HPDE6-E6E7 (cell line): ENCODE measurements around the gene CMAS.
"Not testable (repeated sequence)": the region's sequence is repeated elsewhere in the genome, so short reads cannot be mapped to it uniquely, and the experiment has no call there.

Experiments used
- DNase-seq: peaks from one replicate; pipeline ENCODE4 v3.0.0; 2011; ENCODE audit warnings: missing footprints; ENCODE audit errors: extremely low spot score

The CMAS gene

GRCh38 chr12:22046090-22046967 lies at the start of gene CMAS:
Gene CMAS, plus strand, starts transcription at chr12:22046218. Its CDS starts 86 bp downstream, at chr12:22046304.
- DNase-seq, result peak; percentile 57

- no peak for DNase-seq
Observed at GRCh38 chr12:21998295-21998694, 47.7 kb upstream of the CMAS start.

- DNase-seq, result no peak
Observed at GRCh38 chr12:21998782-21999181, 47.2 kb upstream of the CMAS start.

GRCh38 chr12:22002430-22002829 lies 43.6 kb upstream of the CMAS start:
- no peak for DNase-seq

GRCh38 chr12:22007794-22008193 lies 38.2 kb upstream of the CMAS start:
- DNase-seq, result not testable (repeated sequence)

- no peak for DNase-seq
Observed at GRCh38 chr12:22008196-22008595, 37.8 kb upstream of the CMAS start.

GRCh38 chr12:22014041-22014782 lies 31.8 kb upstream of the CMAS start:
- no peak for DNase-seq

- no peak for DNase-seq
Observed at GRCh38 chr12:22014783-22015144, 31.3 kb upstream of the CMAS start.

- no peak for DNase-seq
Observed at GRCh38 chr12:22016982-22017381, 29.0 kb upstream of the CMAS start.

- no peak for DNase-seq
Observed at GRCh38 chr12:22018860-22019259, 27.2 kb upstream of the CMAS start.

GRCh38 chr12:22023489-22023888 lies 22.5 kb upstream of the CMAS start:
- DNase-seq, result not testable (repeated sequence)

GRCh38 chr12:22029491-22029890 lies 16.5 kb upstream of the CMAS start:
- no peak for DNase-seq

- no peak for DNase-seq
Observed at GRCh38 chr12:22029991-22030390, 16.0 kb upstream of the CMAS start.

GRCh38 chr12:22032732-22033131 lies 13.3 kb upstream of the CMAS start:
- no peak for DNase-seq

- DNase-seq, result no peak
Observed at GRCh38 chr12:22034709-22035506, 11.1 kb upstream of the CMAS start.

GRCh38 chr12:22037947-22038346 lies 8.1 kb upstream of the CMAS start:
- DNase-seq, result no peak

- DNase-seq, result no peak
Observed at GRCh38 chr12:22038734-22039133, 7.3 kb upstream of the CMAS start.

GRCh38 chr12:22039361-22039760 lies 6.7 kb upstream of the CMAS start:
- no peak for DNase-seq

- peak; percentile 41 for DNase-seq
Observed at GRCh38 chr12:22042976-22043669, 2.9 kb upstream of the CMAS start.

GRCh38 chr12:22043943-22044342 lies 2.1 kb upstream of the CMAS start:
- DNase-seq, result no peak

- no peak for DNase-seq
Observed at GRCh38 chr12:22044391-22044790, 1.6 kb upstream of the CMAS start.

GRCh38 chr12:22046968-22047390 lies 961 bp downstream of the CMAS start:
- DNase-seq, result peak; percentile 9
